Activated T-helper 1 cell treated with anti-CD3 and anti-CD28 coated beads, Interleukin-12 subunit alpha, Interleukin-12 subunit beta, Interleukin-2, Interleukin-4 antibody, amounts not matched to agents 30 ng/mL and 10 ng/mL and 1 ng/mL, durations not matched to agents 14 hours and 24 hours and 36 hours (primary cell): ENCODE data around the gene ABHD12B. TPM values are rescaled to one million over a fixed set of nuclear protein-coding genes. Genes with fewer than 3 reads are reported as not detected.
"Not testable (repeated sequence)": the region's sequence is repeated elsewhere in the genome, so short reads cannot be mapped to it uniquely, and the experiment has no call there.

Experiments used
- DNase-seq: peaks from one replicate; pipeline ENCODE4 v3.0.0; 2021; ENCODE audit warnings: low spot score
- H3K27ac Mint-ChIP-seq: one replicate; pipeline ENCODE4 v1.8.0; 2021; ENCODE audit warnings: mild to moderate bottlenecking, mixed read lengths
- H3K27me3 Mint-ChIP-seq: one replicate; pipeline ENCODE4 v1.8.0; 2022; ENCODE audit warnings: mild to moderate bottlenecking, moderate library complexity, mixed read lengths; ENCODE audit not compliant: insufficient read depth
- H3K36me3 Mint-ChIP-seq: one replicate; pipeline ENCODE4 v1.8.0; 2021; ENCODE audit warnings: low read depth, mixed read lengths
- H3K4me1 Mint-ChIP-seq: one replicate; pipeline ENCODE4 v1.8.0; 2021; ENCODE audit warnings: low read depth, mixed read lengths
- H3K4me3 Mint-ChIP-seq: one replicate; pipeline ENCODE4 v1.8.0; 2021; ENCODE audit warnings: mild to moderate bottlenecking, moderate library complexity, mixed read lengths
- H3K9me3 Mint-ChIP-seq: one replicate; pipeline ENCODE4 v1.8.0; 2021; ENCODE audit warnings: mixed read lengths
- intact Hi-C: fragments of 100-400 bp; cut with micrococcal nuclease; formaldehyde crosslinking; loops from one replicate; pipeline ENCODE4 v1.15.1; 2024
- total RNA-seq: library from RNA; stranded (reverse); gene quantifications from 2 replicates; pipeline ENCODE4 v1.2.3, GENCODE V29; 2022

The ABHD12B gene
- total RNA-seq, 1 donor from 2014 or later: not detected

DNA sequence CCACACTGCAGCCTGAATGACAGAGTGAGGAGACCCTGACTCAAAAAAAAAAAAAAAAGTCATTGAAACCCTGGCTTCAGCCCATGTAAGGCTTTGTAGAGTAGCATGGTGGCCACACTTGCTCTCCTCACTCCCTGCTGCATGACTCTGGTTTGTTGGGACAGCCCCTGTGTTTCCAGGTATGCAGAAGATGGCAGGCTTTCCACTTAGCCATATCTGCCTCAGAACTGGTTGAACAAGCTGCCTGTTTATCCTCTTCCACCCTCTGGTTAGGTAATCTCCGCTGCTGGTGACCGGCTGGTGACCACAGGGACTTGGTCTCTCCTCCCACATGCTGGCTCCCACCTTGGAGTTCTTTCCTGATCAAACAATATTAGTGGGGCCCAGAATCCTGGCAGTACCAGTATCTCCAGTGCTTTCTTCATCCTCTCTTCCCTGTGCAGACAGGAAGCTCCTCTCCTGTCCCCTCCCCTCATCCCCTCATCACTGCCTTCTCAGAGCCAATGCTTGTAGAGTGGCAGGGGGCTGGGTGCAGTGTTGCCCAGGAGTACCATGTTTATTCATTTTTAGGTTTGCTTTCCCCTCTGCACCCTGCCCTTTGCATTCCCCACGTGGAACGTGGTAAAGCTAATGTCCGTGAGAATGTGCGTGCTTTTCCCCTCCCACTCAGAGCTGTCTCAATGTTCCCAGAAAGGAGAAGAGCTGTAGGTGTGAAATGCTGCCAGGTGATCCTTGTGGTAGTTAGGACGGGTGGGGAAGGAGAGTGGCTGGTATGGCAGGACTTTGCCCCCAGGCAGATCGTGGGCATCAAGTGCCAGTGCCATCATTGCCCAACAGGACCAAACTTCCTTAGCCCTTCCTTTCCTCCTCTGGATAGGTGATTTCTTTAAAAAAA lies 11.3 kb downstream of the ABHD12B start:
- intact Hi-C loops: no loop called here
- Mint-ChIP-seq H3K27me3 (peaks cover 42% of the 10 kb centered on the region), H3K36me3 (no peaks in the 10 kb centered on the region), H3K4me3 (no peak overlapping the region), H3K9me3 (no peaks in the 10 kb centered on the region), H3K4me1 (no peaks in the 10 kb centered on the region), H3K27ac (no peak overlapping the region)
- DNase-seq: no peak

DNA sequence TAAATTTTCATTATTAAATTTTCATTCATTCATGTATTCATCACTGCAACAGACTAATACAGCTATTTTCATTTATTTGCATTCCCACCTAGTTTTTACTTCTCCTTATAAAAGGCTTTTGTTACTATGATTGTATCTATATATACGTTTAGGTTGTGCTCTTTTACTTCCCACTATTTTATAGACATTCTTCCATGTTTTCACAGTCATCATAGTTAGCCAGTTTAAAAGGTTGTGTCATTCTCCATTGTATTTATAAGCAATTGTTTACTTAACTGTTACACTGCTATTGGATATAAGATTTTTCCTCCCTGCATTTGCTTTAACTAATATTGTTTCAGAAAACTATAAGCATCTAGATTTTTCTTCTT lies 12.0 kb downstream of the ABHD12B start:
- no peak for DNase-seq
- intact Hi-C loops: no loop called here
- H3K9me3 Mint-ChIP-seq: no peaks in the 10 kb centered on the region
- no peaks in the 10 kb centered on the region for H3K36me3 Mint-ChIP-seq
- H3K27ac Mint-ChIP-seq: no peak overlapping the region
- H3K4me1 Mint-ChIP-seq: no peaks in the 10 kb centered on the region
- peaks cover 43% of the 10 kb centered on the region for H3K27me3 Mint-ChIP-seq
- H3K4me3 Mint-ChIP-seq: no peak overlapping the region

DNA sequence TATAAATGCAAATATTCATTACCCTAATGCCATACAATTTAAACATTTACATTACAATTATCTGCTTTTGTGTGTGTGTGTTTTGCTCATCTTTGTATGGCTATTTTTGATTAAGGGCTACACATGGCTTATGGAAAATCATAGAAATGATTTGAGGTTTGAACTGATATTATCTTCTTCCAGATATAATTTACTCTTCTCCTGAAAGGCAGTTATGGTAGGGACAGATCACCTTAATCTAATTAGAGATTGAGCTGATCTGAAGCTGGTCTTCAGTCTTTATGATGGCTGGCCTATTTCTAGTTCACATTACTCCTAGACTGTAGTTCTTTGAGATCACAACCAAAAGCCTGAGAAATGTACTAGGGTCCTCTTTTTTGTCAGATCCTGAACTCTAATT lies 15.6 kb downstream of the ABHD12B start:
- no peaks in the 10 kb centered on the region for H3K9me3 Mint-ChIP-seq
- intact Hi-C loops: no loop called here
- no peak overlapping the region for H3K4me3 Mint-ChIP-seq
- no peak for DNase-seq
- H3K36me3 Mint-ChIP-seq: no peaks in the 10 kb centered on the region
- H3K4me1 Mint-ChIP-seq: no peaks in the 10 kb centered on the region
- no peak overlapping the region for H3K27ac Mint-ChIP-seq
- H3K27me3 Mint-ChIP-seq: peaks cover 26% of the 10 kb centered on the region

DNA sequence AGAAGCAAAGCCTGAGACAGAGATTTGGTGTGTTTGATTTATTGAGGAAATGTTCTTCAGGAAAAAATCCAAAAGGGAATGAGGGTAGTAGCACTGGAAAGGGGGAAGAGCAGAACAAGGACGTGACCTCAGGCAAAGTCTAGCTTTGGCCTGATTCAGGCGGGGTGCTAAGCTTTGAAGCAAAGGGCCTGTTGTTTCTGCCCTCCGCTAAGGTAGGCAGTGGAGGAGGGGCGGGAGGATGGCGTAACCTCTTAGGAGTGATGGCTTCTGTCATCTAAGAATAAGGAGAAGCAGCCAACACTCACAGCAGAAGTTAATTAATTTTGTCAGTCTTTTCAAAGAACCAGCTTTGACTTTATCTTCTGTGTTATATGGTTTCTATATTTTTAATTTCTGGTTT lies 20.4 kb downstream of the ABHD12B start:
- intact Hi-C loops: no loop called here
- Mint-ChIP-seq H3K27ac (no peak overlapping the region), H3K27me3 (peaks cover 9% of the 10 kb centered on the region), H3K9me3 (no peaks in the 10 kb centered on the region), H3K4me3 (no peak overlapping the region), H3K36me3 (no peaks in the 10 kb centered on the region), H3K4me1 (no peaks in the 10 kb centered on the region)
- DNase-seq: no peak

DNA sequence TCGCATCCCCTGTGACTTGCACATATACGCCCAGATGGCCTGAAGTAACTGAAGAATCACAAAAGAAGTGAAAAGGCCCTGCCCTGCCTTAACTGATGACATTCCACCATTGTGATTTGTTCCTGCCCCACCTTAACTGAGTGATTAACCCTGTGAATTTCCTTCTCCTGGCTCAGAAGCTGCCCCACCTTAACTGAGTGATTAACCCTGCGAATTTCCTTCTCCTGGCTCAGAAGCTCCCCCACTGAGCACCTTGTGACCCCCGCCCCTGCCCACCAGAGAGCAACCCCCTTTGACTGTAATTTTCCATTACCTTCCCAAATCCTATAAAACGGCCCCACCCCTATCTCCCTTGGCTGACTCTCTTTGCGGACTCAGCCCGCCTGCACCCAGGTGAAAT lies 24.6 kb downstream of the ABHD12B start:
- H3K27me3 Mint-ChIP-seq, H3K27ac Mint-ChIP-seq, intact Hi-C loops, H3K4me3 Mint-ChIP-seq, H3K4me1 Mint-ChIP-seq, H3K36me3 Mint-ChIP-seq, DNase-seq, H3K9me3 Mint-ChIP-seq: not testable (repeated sequence)

DNA sequence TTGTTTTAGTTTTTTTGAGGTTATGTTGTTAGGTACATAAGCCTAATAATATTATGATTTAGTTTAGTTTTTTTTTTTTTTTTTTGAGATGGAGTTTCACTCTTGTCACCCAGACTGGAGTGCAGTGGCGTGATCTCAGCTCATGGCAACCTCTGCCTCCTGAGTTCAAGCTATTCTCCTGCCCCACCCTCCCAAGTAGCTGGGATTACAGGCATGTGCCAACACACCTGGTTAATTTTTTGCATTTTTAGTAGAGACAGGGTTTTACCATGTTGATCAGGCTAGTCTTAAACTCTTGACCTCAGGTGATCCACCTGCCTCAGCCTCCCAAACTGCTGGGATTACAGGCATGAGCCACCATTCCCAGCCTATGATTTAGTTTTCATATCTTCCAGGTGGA lies 25.2 kb downstream of the ABHD12B start:
- H3K36me3 Mint-ChIP-seq, H3K27ac Mint-ChIP-seq, H3K4me1 Mint-ChIP-seq, intact Hi-C loops, H3K9me3 Mint-ChIP-seq, DNase-seq, H3K27me3 Mint-ChIP-seq, H3K4me3 Mint-ChIP-seq: not testable (repeated sequence)

DNA sequence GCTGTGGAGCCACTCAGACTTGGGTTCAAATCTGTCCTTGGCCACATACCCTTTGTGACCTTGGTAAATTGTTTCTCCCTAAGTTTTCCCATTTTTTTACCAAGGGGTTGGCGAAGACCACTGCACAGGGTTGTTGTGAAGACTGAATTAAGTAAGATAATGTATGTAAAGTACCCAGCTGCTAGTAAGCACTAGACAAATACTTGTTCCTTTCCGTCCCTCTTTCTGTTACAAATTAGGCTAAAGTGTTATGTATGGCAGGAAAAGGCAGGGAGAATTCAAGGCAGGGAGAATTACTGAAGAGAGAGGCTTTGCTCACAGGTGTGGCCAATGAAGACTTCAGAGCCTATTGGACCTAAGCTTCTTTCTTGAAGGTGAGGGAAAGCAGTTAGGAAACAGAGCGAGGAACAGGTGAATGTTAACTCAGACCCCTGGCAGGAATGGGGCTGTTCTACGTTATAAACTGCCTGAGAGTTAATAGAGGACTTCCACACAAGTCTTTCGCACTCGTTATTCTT lies 25.9 kb downstream of the ABHD12B start:
- H3K36me3 Mint-ChIP-seq: no peaks in the 10 kb centered on the region
- no peak overlapping the region for H3K27ac Mint-ChIP-seq
- no peaks in the 10 kb centered on the region for H3K9me3 Mint-ChIP-seq
- H3K4me3 Mint-ChIP-seq: no peak overlapping the region
- peaks cover 10% of the 10 kb centered on the region for H3K27me3 Mint-ChIP-seq
- H3K4me1 Mint-ChIP-seq: no peaks in the 10 kb centered on the region
- DNase-seq: no peak
- intact Hi-C loops: no loop called here

DNA sequence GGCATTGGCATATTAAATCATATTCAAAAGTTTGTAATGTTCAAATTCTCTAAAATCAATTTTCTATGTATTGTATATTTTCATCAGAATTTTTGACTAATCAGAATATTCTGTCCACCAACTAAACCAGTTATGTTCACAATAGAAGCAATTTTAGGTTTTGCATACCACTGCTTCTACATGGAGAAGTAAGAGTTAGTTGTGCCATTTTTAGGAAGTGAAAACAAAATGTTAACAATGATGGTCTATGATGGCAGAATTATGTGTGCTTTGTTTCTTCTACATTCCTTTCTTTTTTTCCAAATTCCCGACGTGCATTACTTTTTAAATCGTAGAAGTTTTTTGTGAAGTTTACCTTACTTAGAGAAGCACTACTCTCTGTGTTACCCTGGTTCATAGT lies 29.5 kb downstream of the ABHD12B start:
- no peak for DNase-seq
- intact Hi-C loops: no loop called here

DNA sequence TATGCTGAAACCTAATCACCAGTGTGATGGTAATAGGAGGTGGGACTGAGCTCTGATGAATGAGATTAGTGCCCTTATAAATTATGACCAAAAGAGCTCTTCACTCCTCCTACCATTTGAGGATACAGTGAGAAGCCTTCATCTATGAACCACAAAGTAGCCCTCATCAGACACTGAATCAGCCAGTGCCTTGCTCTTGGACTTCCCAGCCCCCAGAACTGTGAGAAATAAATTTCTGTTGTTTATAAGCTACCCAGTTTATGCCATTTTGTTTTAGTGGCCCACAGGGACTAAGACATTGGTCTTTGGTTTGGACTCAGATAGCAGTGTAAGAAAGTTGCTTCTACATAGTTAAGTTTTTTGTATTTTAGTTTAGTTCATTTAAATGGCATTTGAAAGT lies 32.9 kb downstream of the ABHD12B start:
- no peaks in the 10 kb centered on the region for H3K9me3 Mint-ChIP-seq
- no peaks in the 10 kb centered on the region for H3K36me3 Mint-ChIP-seq
- peaks cover 9% of the 10 kb centered on the region for H3K27me3 Mint-ChIP-seq
- no peaks in the 10 kb centered on the region for H3K4me1 Mint-ChIP-seq
- H3K4me3 Mint-ChIP-seq: no peak overlapping the region
- intact Hi-C loops: no loop called here
- no peak for DNase-seq
- H3K27ac Mint-ChIP-seq: no peak overlapping the region

More for the DNA sequence above, 29.5 kb downstream of the ABHD12B start:
- Mint-ChIP-seq H3K27ac (no peak overlapping the region), H3K4me3 (no peak overlapping the region), H3K36me3 (no peaks in the 10 kb centered on the region), H3K27me3 (peaks cover 7% of the 10 kb centered on the region), H3K9me3 (no peaks in the 10 kb centered on the region), H3K4me1 (no peaks in the 10 kb centered on the region)

DNA sequence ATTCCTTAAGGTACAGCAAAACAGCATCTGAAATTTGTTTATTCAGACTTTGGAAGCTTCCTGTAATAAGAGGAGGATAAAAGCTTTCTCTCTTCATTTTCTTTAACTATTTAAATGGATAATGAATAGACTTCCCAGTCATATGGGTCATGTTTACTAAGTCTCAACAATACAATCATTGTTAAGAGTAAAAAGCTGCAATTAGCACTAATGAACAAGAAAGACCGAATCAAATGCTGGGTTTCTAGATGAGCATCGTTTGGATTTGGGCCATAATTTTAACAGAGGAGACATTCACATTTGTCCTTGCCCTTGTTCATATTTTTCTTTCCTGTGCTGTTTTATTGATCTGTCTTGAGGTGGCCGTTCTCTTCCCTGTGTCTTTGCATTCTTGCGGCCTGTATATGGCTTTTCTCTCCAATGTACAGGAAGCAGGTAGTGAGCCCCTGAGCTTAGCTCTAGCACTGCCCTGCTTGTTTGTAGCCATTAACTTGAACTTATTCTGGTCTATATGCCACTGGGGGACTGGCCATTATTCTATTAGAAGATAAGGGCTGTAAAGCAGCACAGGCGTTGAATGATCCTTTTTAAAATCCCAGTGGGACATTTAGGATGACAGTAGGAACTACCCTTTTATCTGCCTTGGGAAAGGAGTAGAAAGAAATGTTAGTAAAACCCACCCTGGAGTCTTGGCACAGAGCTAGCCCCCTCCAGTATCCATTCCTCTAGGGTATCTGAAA lies 34.6 kb downstream of the ABHD12B start:
- H3K36me3 Mint-ChIP-seq: no peaks in the 10 kb centered on the region
- H3K27ac Mint-ChIP-seq: no peak overlapping the region
- no peaks in the 10 kb centered on the region for H3K9me3 Mint-ChIP-seq
- intact Hi-C loops: no loop called here
- DNase-seq: no peak
- H3K27me3 Mint-ChIP-seq: peaks cover 13% of the 10 kb centered on the region
- H3K4me1 Mint-ChIP-seq: no peaks in the 10 kb centered on the region
- H3K4me3 Mint-ChIP-seq: no peak overlapping the region

DNA sequence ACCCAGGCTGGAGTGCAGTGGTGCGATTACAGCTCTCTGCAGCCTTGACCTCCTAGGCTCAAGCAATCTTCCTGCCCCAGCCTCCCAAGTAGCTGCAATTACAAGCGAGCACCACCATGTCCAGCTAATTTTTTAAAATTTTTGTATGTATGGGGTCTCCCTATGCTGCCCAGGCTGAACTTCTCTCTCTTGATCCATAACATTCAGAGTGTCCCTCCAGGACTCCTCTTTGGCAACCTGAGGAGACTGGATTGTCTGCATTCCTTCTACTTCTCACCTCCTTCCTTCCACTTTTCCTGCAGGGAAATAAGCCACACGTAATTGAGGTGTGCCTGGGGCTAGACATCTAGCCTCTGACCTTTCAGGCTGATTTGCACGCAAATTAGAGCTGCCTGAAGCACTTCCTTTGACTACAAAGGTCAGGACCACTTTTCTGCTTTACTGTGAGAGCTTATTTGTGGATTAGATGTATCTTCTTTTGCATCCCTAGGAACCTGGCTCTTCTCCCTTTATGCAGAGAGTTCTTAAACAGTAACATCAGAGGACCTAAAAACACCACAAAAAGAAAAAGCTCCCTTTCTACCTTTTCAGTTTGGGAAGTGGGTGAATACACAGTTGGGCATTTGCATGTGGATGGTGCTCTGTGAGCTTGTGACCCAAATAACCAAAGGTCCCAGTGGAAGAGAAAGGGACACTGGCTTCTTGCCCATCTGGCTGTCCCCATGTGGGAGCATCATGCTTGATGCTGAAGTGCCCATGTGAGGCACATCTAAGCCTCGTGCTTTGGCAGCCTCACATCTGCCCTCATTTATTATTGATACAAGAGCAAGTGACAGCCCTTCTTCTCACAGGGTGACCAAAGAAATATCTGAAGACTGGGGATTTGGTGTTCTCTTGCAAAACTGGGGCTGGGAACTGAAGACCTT lies 38.9 kb downstream of the ABHD12B start:
- Mint-ChIP-seq H3K27ac (no peak overlapping the region), H3K4me3 (no peak overlapping the region), H3K27me3 (peaks cover 7% of the 10 kb centered on the region), H3K36me3 (no peaks in the 10 kb centered on the region), H3K9me3 (no peaks in the 10 kb centered on the region), H3K4me1 (no peaks in the 10 kb centered on the region)
- no peak for DNase-seq
- intact Hi-C loops: no loop called here

DNA sequence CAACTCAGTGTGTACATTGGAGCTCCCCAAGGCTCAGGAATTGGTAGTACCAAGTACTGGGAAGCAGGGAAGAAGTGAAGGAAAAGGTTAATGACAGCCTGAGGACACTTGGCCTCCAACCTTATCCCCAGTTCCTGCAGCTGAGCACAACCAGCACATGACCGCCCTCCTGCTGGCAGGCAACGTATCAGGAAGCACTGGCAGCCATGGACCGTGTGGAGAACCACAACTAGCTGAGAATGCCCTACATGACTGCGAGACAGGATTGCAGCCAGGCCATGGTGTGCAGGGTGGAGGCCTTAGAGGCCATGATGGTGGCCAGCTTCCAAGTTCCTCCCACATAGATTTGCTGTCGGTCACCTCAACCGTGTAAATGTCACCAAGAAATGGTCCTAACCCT lies 45.6 kb downstream of the ABHD12B start:
- no peak overlapping the region for H3K4me3 Mint-ChIP-seq
- no peaks in the 10 kb centered on the region for H3K36me3 Mint-ChIP-seq
- no peak for DNase-seq
- H3K27ac Mint-ChIP-seq: no peak overlapping the region
- H3K27me3 Mint-ChIP-seq: peaks cover 8% of the 10 kb centered on the region
- H3K4me1 Mint-ChIP-seq: no peaks in the 10 kb centered on the region
- H3K9me3 Mint-ChIP-seq: no peaks in the 10 kb centered on the region
- intact Hi-C loops: no loop called here
